Measurements from ENCODE around the gene PGBD5. TPM values are rescaled to one million over a fixed set of nuclear protein-coding genes. Genes with fewer than 3 reads are reported as not detected.

PGBD5 gene
- polyA plus RNA-seq, 3 donors: 0.44 TPM; not detected in 2

DNA sequence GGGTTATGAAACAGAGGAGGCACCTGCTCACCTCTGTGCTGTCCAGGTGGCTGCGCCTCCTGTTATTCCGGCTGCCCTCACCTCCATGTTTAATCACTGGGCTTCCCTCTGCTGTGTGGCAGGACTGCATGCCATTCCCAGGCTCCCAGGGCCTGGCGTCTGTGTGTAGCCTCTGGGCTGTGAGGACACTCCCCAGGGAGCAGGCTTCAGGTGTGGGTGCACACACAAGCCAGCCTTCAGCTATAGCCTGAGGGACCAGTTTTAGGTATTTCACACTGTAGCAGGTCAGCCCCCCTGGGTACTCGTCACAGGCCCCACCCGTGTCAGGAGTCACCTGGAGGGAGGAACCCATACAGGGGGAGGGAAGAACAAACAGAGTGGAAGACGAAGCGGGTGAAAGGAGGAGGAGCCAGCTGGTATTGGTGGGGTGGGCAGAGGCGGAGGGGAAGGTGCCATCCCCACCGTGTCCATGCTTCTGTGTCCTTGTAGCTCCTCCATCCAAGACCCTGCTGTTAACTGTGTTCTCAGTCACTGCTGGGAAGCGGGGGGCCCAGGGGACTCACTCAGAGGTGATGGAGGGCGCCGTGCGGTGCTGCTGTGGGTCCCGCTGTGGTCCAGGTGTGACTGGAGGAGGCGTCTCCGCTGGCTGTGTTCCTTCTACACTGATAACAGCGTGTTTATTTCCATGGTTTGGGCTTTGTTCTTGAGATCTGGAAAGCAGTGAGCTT lies 158.6 kb downstream of the PGBD5 start:
- Histone ChIP-seq H3K4me2 (replicated peaks; ENCODE audit: extremely low read depth, low read length, poor library complexity, severe bottlenecking) (no peak overlapping the region), H3K4me1 (ENCODE audit: control insufficient read depth in 1 of 2, insufficient read depth in 2 of 2, low read length in 2 of 2) (peaks cover 0 to 4% of the 10 kb centered on the region in 2 donors), H3K79me2 (ENCODE audit: insufficient read depth, low read length) (no peaks in the 10 kb centered on the region), H3K9me3 (replicated peaks in 1 of 2; ENCODE audit: control insufficient read depth in 1 of 2, insufficient read depth in 1 of 2, low read length in 2 of 2) (no peaks in the 10 kb centered on the region), H4K20me1 (ENCODE audit: insufficient read depth, low read length) (no peaks in the 10 kb centered on the region), H3K36me3 (replicated peaks in 1 of 2; ENCODE audit: control insufficient read depth in 1 of 2, insufficient read depth in 2 of 2, low read length in 2 of 2) (peaks cover 59 to 86% of the 10 kb centered on the region in 2 donors), H3K4me3 (replicated peaks in 1 of 3; ENCODE audit: low read depth in 2 of 3, low read length in 3 of 3) (no peak overlapping the region), H3K9ac (ENCODE audit: insufficient read depth, low read length, poor library complexity, severe bottlenecking) (no peak overlapping the region), H3K27me3 (ENCODE audit: control insufficient read depth in 2 of 2, insufficient read depth in 2 of 2, low read length in 2 of 2) (no peaks in the 10 kb centered on the region), H2AFZ (ENCODE audit: insufficient read depth, low read depth, low read length, poor library complexity, severe bottlenecking) (no peak overlapping the region), H3K27ac (ENCODE audit: low read depth in 1 of 2, low read length in 2 of 2) (no peak overlapping the region)
- Mint-ChIP-seq H3K4me3 (no peak overlapping the region), H3K9me3 (no peaks in the 10 kb centered on the region), H3K4me1 (peaks cover 8% of the 10 kb centered on the region), H3K27ac (peak overlapping the region in 2 of 7 donors; percentile 0 to 36), H3K27me3 (ENCODE audit: low read depth in 3 of 3) (peaks cover 0 to 1% (median 0%) of the 10 kb centered on the region in 3 donors), H3K36me3 (peaks cover 66 to 84% of the 10 kb centered on the region in 2 donors)
- intact Hi-C loops (cut with micrococcal nuclease): no loop called here
- DNase-seq: no peak
- over 99% methylated on average over 13 of the region's 17 CpGs for WGBS (ENCODE audit: insufficient coverage)
- TF ChIP-seq CTCF (IDR thresholded peaks at IDR 0.05): no peak

DNA sequence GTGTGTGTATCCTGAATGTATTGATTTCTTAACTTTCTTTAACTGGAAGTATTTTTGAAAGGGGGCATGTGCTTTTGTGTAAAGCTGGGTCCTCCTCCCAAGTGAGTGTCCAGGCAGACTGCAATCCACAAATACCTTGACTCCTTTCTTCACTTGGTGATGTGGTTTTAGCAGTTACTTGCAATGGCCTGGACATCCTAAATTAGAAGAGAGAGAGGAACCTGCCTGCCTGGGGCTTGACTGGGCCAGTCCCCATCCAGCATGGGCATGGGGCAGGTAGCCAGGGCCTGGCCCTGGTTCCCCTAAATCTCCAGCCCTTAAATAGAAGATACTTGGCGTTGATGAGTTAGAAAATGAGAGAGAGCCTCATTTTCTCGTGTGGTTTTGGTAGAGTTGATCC lies 159.7 kb downstream of the PGBD5 start:
- peak overlapping the region in 3 of 7 donors; percentile 2 to 38 (median 23) for H3K27ac Mint-ChIP-seq
- H3K4me3 Mint-ChIP-seq: no peak overlapping the region
- Histone ChIP-seq H4K20me1 (ENCODE audit: insufficient read depth, low read length) (no peaks in the 10 kb centered on the region), H3K9me3 (replicated peaks in 1 of 2; ENCODE audit: control insufficient read depth in 1 of 2, insufficient read depth in 1 of 2, low read length in 2 of 2) (no peaks in the 10 kb centered on the region), H3K4me3 (replicated peaks in 1 of 3; ENCODE audit: low read depth in 2 of 3, low read length in 3 of 3) (no peak overlapping the region), H3K9ac (ENCODE audit: insufficient read depth, low read length, poor library complexity, severe bottlenecking) (no peak overlapping the region), H3K27me3 (ENCODE audit: control insufficient read depth in 2 of 2, insufficient read depth in 2 of 2, low read length in 2 of 2) (no peaks in the 10 kb centered on the region), H2AFZ (ENCODE audit: insufficient read depth, low read depth, low read length, poor library complexity, severe bottlenecking) (no peak overlapping the region), H3K4me1 (ENCODE audit: control insufficient read depth in 1 of 2, insufficient read depth in 2 of 2, low read length in 2 of 2) (peaks cover 0 to 4% of the 10 kb centered on the region in 2 donors), H3K4me2 (replicated peaks; ENCODE audit: extremely low read depth, low read length, poor library complexity, severe bottlenecking) (no peak overlapping the region), H3K79me2 (ENCODE audit: insufficient read depth, low read length) (no peaks in the 10 kb centered on the region), H3K36me3 (replicated peaks in 1 of 2; ENCODE audit: control insufficient read depth in 1 of 2, insufficient read depth in 2 of 2, low read length in 2 of 2) (peaks cover 63 to 87% of the 10 kb centered on the region in 2 donors), H3K27ac (ENCODE audit: low read depth in 1 of 2, low read length in 2 of 2) (no peak overlapping the region)
- peaks cover 0 to 1% (median 0%) of the 10 kb centered on the region in 3 donors for H3K27me3 Mint-ChIP-seq (ENCODE audit: low read depth in 3 of 3)
- no peak for DNase-seq
- 100% methylated on average over 1 of the region's 2 CpGs for WGBS (ENCODE audit: insufficient coverage)
- H3K36me3 Mint-ChIP-seq: peaks cover 70 to 86% of the 10 kb centered on the region in 2 donors
- TF ChIP-seq CTCF (IDR thresholded peaks at IDR 0.05): no peak
- peaks cover 8% of the 10 kb centered on the region for H3K4me1 Mint-ChIP-seq
- no peaks in the 10 kb centered on the region for H3K9me3 Mint-ChIP-seq
- intact Hi-C loops (cut with micrococcal nuclease): no loop called here

All from CD14-positive monocyte (primary cell).